Adrenal gland (tissue), 5 donors: ENCODE measurements around the gene LIPC.

Experiments used
- CTCF ChIP-seq, 6 experiments: fragments of 450-650 bp in 4 of 6; fragments of 200-600 bp in 2 of 6; sonication (generic) in 1 of 6; IDR thresholded peaks; 1 replicate in 5 of 6; 2 replicates in 1 of 6; pipeline versions ENCODE4 v1.5.1 to v1.8.0; 2016 to 2021; ENCODE audit warnings: antibody characterized with exemption in 6 of 6, mild to moderate bottlenecking in 2 of 6, moderate library complexity in 1 of 6
- POLR2A ChIP-seq, 2 donors: fragments of 450-650 bp; IDR thresholded peaks; one replicate each; pipeline ENCODE4 v1.6.1; 2017; ENCODE audit warnings: antibody characterized with exemption in 2 of 2, mild to moderate bottlenecking in 2 of 2, moderate library complexity in 1 of 2
- donor health status: DM: no; HTN: no; CAD: no.

GRCh38 chr15:58465070-58465469, 33.3 kb downstream of the LIPC start:
- TF ChIP-seq CTCF (IDR thresholded peaks at IDR 0.05) (no peak), POLR2A (IDR thresholded peaks at IDR 0.05) (no peak)
